Type B pancreatic cell (in vitro differentiated cells): ENCODE measurements around the gene KIFAP3. TPM values are rescaled to one million over a fixed set of nuclear protein-coding genes. Genes with fewer than 3 reads are reported as not detected.
"Not testable (repeated sequence)": the region's sequence is repeated elsewhere in the genome, so short reads cannot be mapped to it uniquely, and the experiment has no call there.

ENCODE experiments used
- DNase-seq: peaks from one replicate; pipeline ENCODE4 v3.0.0; 2021; ENCODE audit warnings: mixed read lengths; ENCODE audit not compliant: unreplicated experiment; ENCODE audit errors: extremely low spot score
- H3K27ac Mint-ChIP-seq: 2 replicates; pipeline ENCODE4 v1.8.0; 2021; ENCODE audit warnings: mild to moderate bottlenecking, mixed read lengths
- H3K27me3 Mint-ChIP-seq: 2 replicates; pipeline ENCODE4 v1.8.0; 2021; ENCODE audit warnings: mixed read lengths
- H3K36me3 Mint-ChIP-seq: 2 replicates; pipeline ENCODE4 v1.8.0; 2021; ENCODE audit warnings: mixed read lengths
- H3K4me1 Mint-ChIP-seq: one replicate; pipeline ENCODE4 v1.8.0; 2021; ENCODE audit warnings: mixed read lengths; ENCODE audit not compliant: unreplicated experiment
- H3K4me3 Mint-ChIP-seq: 2 replicates; pipeline ENCODE4 v1.8.0; 2021; ENCODE audit warnings: mild to moderate bottlenecking, mixed read lengths
- H3K9me3 Mint-ChIP-seq: 2 replicates; pipeline ENCODE4 v1.8.0; 2021; ENCODE audit warnings: mixed read lengths
- total RNA-seq: library from RNA; stranded (reverse); gene quantifications from 2 replicates; pipeline ENCODE4 v1.2.1, GENCODE V29; 2021; ENCODE audit warnings: low replicate concordance
- TF ChIP-seq, protein P1 (sequence below): fragments of 200-600 bp; sonication (generic); conservative IDR thresholded peaks from 2 replicates; pipeline ENCODE4 v1.5.0; 2021; ENCODE audit warnings: antibody characterized with exemption, mild to moderate bottlenecking

KIFAP3 gene
- total RNA-seq, 1 donor from 2014 or later = 39.7 TPM

GRCh38 chr1:170071378-170071777 is 3.1 kb downstream of the KIFAP3 start:
- peak overlapping the region; percentile 58 for H3K4me3 Mint-ChIP-seq
- TF ChIP-seq, protein P1, sequence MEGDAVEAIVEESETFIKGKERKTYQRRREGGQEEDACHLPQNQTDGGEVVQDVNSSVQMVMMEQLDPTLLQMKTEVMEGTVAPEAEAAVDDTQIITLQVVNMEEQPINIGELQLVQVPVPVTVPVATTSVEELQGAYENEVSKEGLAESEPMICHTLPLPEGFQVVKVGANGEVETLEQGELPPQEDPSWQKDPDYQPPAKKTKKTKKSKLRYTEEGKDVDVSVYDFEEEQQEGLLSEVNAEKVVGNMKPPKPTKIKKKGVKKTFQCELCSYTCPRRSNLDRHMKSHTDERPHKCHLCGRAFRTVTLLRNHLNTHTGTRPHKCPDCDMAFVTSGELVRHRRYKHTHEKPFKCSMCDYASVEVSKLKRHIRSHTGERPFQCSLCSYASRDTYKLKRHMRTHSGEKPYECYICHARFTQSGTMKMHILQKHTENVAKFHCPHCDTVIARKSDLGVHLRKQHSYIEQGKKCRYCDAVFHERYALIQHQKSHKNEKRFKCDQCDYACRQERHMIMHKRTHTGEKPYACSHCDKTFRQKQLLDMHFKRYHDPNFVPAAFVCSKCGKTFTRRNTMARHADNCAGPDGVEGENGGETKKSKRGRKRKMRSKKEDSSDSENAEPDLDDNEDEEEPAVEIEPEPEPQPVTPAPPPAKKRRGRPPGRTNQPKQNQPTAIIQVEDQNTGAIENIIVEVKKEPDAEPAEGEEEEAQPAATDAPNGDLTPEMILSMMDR = no peak
- H3K36me3 Mint-ChIP-seq = peaks cover 16% of the 10 kb centered on the region
- H3K4me1 Mint-ChIP-seq = peaks cover 27% of the 10 kb centered on the region
- no peak for DNase-seq
- H3K27me3 Mint-ChIP-seq = no peaks in the 10 kb centered on the region
- no peak overlapping the region for H3K27ac Mint-ChIP-seq
- peaks cover 17% of the 10 kb centered on the region for H3K9me3 Mint-ChIP-seq

GRCh38 chr1:170068923-170069322 is 5.6 kb downstream of the KIFAP3 start:
- Mint-ChIP-seq H3K4me3 (no peak overlapping the region), H3K27me3 (no peaks in the 10 kb centered on the region), H3K36me3 (peaks cover 18% of the 10 kb centered on the region), H3K9me3 (peaks cover 17% of the 10 kb centered on the region), H3K4me1 (peaks cover 19% of the 10 kb centered on the region), H3K27ac (no peak overlapping the region)
- DNase-seq = no peak
- TF ChIP-seq, protein P1 = no peak

DNA sequence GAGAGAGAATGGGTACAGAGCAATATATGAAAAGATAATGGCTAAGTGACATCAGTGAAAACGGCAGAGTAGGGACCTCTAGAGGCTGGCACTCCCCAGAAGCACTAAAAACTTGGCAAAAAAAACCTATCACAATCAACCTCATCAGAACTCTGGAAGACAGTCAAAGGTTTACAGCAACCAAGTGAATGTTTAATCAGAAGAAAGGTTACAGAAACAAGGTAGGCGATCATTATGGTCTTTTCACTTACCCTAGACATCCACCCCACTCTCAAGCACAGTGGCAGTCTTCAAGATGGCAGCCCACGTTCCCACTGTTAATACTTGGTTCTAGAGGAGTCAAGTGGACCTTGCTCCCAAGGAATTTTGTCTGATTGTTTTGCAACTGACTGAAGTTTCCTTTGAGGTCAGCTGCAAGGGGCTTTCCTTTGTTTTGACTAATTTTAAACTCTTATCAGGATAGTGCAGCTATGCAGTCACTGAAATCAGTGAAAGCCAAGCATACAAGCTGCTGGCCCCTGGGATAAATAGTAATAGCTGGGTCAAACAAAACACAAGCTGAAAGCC is 7.2 kb downstream of the KIFAP3 start:
- Mint-ChIP-seq H3K4me3 (no peak overlapping the region), H3K36me3 (peaks cover 28% of the 10 kb centered on the region), H3K27me3 (no peaks in the 10 kb centered on the region), H3K27ac (no peak overlapping the region), H3K4me1 (peaks cover 23% of the 10 kb centered on the region), H3K9me3 (peaks cover 24% of the 10 kb centered on the region)
- DNase-seq = no peak
- TF ChIP-seq, protein P1 = no peak

DNA sequence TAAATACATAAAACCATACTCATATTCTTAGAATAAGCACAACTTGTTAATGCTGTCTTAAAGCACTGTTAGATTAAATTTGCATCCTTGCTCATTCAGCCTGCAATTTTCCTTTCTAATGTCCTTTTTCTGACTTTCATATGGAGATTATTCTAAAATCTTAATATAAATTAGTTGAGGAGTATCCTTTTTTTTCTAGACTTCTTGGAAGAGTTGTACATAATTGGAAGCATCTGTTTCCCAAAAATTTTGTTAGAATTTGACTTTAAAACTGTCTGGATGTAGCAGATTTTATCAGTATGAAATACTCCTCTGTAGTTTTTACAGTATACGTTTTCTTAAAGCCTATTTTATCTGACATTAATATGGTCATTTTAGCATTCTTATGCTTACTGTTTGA is 9.7 kb downstream of the KIFAP3 start:
- TF ChIP-seq, protein P1 = no peak
- no peaks in the 10 kb centered on the region for H3K27me3 Mint-ChIP-seq
- H3K36me3 Mint-ChIP-seq = peaks cover 23% of the 10 kb centered on the region
- H3K4me1 Mint-ChIP-seq = peaks cover 23% of the 10 kb centered on the region
- peaks cover 16% of the 10 kb centered on the region for H3K9me3 Mint-ChIP-seq
- DNase-seq = no peak
- H3K27ac Mint-ChIP-seq = no peak overlapping the region
- no peak overlapping the region for H3K4me3 Mint-ChIP-seq

- H3K27me3 Mint-ChIP-seq = no peaks in the 10 kb centered on the region
- peaks cover 12% of the 10 kb centered on the region for H3K4me1 Mint-ChIP-seq
- TF ChIP-seq, protein P1 = no peak
- H3K27ac Mint-ChIP-seq = peak overlapping the region; percentile 92
- H3K9me3 Mint-ChIP-seq = peaks cover 7% of the 10 kb centered on the region
- no peak for DNase-seq
- peaks cover 15% of the 10 kb centered on the region for H3K36me3 Mint-ChIP-seq
- peak overlapping the region; percentile 62 for H3K4me3 Mint-ChIP-seq
Measured at GRCh38 chr1:170063109-170063826, 11.2 kb downstream of the KIFAP3 start.

DNA sequence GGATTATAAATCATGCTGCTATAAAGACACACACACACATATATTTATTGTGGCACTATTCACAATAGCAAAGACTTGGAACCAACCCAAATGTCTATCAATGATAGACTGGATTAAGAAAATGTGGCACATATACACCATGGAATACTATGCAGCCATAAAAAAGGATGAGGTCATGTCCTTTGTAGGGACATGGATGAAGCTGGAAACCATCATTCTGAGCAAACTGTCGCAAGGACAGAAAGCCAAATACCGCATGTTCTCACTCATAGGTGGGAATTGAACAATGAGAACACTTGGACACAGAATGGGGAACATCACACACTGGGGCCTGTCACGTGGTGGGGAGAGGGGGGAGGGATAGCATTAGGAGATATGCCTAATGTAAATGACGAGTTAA is 12.8 kb downstream of the KIFAP3 start:
- H3K27me3 Mint-ChIP-seq, H3K4me3 Mint-ChIP-seq, H3K9me3 Mint-ChIP-seq, H3K27ac Mint-ChIP-seq, DNase-seq: not testable (repeated sequence)
- Mint-ChIP-seq H3K4me1 (peaks cover 11% of the 10 kb centered on the region), H3K36me3 (peaks cover 15% of the 10 kb centered on the region)

DNA sequence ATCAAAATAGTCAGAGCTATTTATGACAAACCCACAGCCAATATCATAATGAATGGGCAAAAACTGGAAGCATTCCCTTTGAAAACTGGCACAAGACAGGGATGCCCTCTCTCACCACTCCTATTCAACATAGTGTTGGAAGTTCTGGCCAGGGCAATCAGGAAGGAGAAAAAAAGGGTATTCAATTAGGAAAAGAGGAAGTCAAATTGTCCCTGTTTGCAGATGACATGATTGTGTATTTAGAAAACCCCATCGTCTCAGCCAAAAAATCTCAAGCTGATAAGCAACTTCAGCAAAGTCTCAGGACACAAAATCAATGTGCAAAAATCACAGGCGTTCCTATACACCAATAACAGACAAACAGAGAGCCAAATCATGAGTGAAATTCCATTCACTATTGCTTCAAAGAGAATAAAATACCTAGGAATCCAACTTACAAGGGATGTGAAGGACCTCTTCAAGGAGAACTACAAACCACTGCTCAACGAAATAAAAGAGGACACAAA is 14.4 kb downstream of the KIFAP3 start:
- not testable (repeated sequence) for H3K9me3 Mint-ChIP-seq, H3K27me3 Mint-ChIP-seq, H3K4me3 Mint-ChIP-seq, H3K4me1 Mint-ChIP-seq, DNase-seq, H3K27ac Mint-ChIP-seq
- H3K36me3 Mint-ChIP-seq = peaks cover 15% of the 10 kb centered on the region
